Breast epithelium (tissue), 3 donors: ENCODE results near the gene DRG2.

Experiments
- CTCF ChIP-seq, 3 donors: fragments of 450-650 bp; IDR thresholded peaks; one replicate each; pipeline ENCODE4 v1.5.1; 2016 to 2017; ENCODE audit warnings: antibody characterized with exemption in 3 of 3, mild to moderate bottlenecking in 3 of 3, moderate library complexity in 3 of 3
- POLR2A ChIP-seq: fragments of 450-650 bp; IDR thresholded peaks from one replicate; pipeline ENCODE4 v1.6.1; 2016; ENCODE audit warnings: antibody characterized with exemption, mild to moderate bottlenecking, moderate library complexity
- POLR2AphosphoS5 ChIP-seq, 3 donors: sonication (generic); formaldehyde crosslinking; IDR thresholded peaks; one replicate each; pipeline ENCODE4 v1.6.1; 2017; ENCODE audit warnings: antibody characterized with exemption in 3 of 3

GRCh38 chr17:18136357-18136756, 48.6 kb downstream of the DRG2 start:
- no peak for TF ChIP-seq CTCF (IDR thresholded peaks at IDR 0.05)
- no peak for TF ChIP-seq POLR2A
- no peak for TF ChIP-seq POLR2AphosphoS5 (IDR thresholded peaks at IDR 0.05)
